GM18526 (cell line): ENCODE data around the gene HP1BP3.

Source experiments
- POLR2A ChIP-seq: IDR thresholded peaks from 3 replicates; pipeline ENCODE4 v1.6.1; 2011; ENCODE audit not compliant: insufficient read length; ENCODE audit errors: extremely low read depth

HP1BP3 gene

DNA sequence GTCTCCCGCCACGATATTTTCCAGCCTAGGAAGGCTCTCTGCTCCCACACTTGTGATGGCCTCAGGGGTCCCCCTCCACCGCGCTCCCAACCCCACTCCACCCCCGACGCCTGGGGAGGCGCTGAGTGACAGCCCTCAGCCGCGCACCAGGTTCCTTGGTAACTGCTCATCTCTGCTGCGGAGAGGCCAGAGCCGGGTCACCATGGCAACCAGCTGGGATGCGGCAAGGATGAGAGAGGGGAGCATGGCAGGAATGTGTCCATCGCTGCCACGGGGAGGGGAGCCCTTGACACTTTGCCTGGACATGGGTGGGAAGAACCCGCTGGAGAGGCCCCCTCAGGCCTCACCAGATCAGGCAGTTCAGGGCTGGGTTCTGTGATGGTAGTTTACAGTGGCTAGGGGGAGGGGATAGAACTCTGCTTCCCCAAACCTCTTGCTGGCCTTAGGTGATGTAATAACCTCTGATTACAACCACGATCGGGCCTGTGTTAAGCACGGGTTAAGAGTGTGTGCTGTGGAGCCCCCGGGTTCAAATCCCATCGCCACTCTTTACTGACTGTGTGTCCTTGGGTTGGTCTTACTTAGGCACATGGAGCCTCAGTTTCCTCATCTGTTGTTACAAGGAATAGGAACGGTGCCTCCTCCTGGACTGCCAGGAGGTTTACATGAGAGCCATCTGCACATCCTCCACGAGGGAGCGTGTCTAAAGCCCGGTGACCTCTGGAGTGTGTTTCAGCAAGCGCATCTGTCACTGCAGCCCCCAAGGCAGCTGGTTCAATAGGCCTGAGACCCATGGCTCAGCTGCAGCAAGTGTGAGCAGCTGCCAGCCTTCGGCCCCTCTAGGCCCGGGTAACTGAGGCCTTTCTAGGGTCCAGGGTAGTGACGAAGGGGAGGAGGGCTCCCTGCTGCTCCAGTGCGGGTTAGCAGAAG, 75.6 kb downstream of the HP1BP3 start:
- TF ChIP-seq POLR2A: no peak

DNA sequence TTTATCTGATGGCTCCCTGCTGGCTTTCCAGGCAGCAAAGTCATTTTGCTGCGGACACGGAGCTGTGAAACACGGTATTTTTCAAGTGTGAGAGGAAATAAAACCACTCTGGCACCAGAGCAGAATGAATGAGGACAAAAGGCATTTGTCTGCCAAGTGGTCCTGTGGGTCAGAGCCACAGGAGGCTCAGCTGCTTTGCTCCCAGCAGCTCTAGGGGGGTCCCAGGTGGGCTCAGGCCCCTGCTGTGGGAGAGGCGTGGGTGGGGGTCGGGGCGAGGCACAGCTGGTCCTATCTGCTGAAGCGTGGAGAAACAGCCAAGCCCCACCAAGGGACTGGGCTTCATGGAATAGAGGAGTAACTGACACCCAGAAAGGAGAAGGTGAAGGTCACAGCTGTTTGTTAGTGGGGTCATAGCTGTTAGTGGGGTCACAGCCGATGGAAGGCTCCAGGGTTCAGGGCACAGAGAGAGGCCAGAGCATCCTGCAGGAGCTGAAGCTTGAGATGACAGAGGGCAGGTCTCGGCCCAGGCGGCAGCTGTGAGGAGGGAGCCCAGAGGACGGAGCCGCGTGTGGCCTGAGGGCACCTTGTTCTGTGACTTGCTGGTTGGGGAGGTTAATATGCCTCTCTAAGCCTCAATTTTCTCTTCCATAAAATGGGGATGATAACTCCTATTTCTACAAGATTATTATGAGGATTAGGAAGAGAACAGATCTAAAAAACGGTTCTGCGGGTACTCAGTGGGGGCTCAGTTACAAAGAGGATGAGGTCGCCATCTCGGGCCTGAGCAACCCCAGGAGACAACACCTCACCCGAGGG, 76.4 kb downstream of the HP1BP3 start:
- no peak for TF ChIP-seq POLR2A

DNA sequence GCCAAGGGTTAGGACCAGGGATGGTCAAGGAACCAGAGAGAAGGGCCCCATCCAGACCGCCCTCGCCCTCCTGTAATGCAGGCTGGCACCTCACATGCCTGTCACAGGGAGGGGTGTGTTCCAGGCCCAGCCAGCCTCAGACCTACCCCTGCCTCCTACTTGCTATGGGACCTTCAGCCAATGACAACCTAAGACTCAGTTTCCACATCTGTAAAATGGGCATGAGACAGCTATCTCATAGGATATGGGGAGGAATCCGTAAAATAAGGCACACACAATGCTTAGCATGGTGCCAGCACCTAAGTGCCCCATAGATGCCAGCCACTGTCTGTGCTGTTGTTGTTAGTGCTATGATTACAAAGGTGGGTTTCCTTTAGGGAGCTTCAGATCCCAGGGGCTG, 77.2 kb downstream of the HP1BP3 start:
- no peak for TF ChIP-seq POLR2A

DNA sequence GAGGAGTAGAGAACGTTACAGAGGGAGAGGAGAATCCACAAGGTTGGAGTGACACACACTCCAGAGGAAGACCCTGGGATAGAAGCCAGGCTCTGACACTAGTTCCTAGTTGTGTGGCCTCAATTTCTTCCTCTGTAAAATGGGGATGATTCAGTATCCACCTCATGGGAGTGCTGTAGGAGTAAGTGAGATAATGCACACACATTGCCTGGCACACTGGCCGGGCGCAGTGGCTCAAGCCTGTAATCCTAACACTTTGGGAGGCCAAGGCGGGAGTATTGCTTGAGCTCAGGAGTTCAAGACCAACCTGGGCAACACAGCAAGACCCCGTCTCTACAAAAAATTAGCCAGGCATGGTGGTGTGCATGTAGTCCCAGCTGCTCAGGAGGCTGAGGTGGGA, 78.2 kb downstream of the HP1BP3 start:
- no peak for TF ChIP-seq POLR2A

DNA sequence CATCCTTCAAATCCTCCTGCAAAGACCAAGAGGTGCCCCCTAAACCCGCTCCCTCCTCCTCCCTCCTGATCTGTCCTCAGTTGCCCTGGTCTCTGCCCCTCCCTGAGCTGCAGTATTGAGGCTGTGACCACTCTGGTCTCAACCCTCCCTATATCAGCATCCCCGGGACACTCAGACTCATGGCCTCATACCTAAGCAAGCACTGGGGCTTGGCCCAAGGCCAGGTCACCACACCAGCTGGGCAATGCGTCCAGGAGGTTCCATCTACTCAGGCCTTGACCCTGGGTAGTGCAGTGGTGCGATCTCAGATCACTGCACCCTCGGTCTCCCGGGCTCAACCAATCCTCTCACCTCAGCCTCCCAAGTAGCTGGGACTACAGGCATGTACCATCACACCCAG, 79.0 kb downstream of the HP1BP3 start:
- no peak for TF ChIP-seq POLR2A

DNA sequence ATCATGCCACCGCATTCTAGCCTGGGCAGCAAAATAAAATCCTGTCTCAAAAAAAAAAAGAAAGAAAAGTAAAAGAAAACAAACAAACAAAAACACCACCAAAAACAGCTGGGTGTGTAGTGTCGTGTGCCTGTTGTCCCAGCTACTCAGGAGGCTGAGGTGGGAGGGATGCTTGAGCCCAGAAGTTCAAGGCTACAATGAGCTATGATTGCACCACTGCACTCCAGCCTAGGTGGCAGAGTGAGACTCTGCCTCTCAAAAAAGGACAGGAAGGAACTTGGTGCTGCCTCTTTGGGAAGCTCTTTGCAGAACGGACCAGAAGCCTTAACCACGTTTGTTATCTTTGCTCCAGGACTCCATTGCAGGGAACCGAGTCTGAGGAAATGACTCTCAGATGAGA, 80.3 kb downstream of the HP1BP3 start:
- TF ChIP-seq POLR2A: no peak

DNA sequence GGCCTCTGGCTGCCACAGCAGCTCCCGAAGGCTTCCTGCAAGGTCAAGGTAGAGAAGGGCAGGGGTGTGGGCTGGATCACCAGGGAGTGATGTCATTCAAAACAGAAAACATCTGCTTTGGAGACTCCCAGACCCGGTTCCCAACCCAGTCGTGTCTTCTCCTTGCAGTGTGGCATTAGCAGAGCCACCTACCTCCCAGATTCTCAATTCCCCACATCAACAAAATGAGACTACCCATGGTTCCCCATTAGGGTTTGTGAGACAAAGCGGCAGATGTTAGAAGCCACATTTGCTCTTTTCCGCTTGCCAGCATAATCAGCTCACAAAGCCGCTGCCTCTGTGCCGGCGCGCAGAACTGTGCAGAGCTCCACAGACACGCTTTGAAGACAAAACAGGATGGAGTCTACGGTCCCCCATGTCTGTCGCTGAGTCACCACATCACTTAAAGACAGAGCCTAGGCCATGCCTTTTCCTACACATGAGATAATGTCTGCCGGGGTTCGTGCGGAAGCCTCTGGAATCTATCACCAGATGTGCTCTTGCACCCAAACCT, 81.8 kb downstream of the HP1BP3 start:
- TF ChIP-seq POLR2A: no peak

DNA sequence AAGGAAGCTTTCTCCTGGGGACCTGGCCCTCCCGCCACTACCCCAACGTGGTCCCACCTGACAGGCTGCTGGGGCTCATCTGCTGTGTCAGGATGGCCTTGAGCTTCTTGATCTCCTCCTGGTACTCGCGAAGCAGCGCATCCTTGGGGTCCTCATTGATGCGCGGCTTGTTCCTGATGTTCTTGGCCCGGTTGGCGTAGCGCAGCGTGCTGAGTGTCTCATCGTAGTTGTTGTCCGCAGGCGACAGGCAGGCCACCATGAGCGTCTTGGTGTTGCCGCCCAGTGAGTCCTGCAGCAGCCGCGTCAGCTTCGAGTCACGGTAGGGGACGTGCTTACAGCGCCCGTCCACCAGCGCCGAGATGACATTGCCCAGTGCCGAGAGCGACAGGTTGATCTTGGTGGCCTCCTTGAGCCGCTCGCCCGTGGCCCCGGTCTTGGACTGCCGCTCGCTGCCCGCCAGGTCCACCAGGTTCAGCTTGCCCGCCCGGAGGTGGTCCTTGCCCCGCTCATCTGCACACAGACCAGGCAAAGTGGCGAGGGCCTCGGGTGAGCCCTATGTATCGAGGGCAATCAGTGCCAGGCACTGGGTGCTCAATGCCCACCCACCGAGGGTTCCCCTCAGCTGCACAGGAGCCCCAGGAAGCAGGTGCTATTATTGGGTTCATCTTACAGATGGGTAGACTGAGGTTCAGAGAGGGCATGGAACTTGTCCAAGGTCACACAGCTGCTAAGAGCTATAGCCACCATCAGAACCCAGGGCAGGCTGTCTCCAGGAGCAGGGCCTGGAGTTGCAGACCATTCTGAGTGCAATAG, 82.5 kb downstream of the HP1BP3 start:
- no peak for TF ChIP-seq POLR2A

DNA sequence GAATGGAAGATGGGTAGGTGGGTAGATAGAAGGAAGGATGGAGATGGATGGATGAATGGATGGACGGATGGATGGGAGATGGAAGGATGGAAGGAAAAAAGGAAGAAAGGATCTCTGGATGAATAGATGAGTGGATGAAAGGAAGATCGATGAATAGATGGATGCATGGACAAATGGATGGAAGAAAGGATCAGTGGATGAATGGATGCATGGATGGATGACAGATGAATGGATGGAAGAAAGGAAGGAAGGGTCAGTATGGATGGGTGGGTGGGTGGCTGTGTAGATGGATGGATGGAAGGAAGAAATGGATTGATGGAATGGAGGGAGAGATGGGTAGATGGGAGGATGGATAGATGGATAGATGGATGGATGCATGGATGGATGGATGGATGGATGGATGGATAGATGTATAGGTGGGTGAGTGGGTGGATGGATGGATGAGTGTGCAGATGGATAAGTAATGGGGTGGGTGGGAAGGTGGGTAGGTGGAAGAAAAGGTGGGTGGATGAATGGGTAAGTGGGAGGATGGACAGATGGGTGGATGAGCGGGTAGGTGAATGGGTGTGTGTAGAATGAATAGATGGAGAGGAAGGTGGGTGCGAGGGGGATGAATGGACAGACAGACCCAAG, 83.9 kb downstream of the HP1BP3 start:
- TF ChIP-seq POLR2A: no peak

DNA sequence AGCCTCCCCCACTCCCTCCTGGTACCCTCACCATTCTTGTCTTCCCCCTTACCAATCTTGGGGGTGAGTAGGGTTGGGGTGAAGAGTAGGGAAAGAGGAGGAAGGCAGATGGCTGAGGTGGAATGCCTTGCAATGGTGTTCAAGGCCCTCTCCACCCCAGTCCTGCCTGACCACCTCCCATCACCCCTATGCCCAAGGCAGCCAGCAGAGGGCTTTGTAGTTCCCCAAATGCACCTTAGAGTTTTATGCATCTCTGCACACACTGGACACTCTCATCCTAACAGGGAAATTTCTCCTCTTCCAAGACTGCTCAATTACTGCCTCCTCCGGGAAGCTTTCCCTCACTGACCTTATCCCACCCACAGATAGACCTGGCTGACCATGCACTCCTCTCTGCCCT, 84.7 kb downstream of the HP1BP3 start:
- no peak for TF ChIP-seq POLR2A

DNA sequence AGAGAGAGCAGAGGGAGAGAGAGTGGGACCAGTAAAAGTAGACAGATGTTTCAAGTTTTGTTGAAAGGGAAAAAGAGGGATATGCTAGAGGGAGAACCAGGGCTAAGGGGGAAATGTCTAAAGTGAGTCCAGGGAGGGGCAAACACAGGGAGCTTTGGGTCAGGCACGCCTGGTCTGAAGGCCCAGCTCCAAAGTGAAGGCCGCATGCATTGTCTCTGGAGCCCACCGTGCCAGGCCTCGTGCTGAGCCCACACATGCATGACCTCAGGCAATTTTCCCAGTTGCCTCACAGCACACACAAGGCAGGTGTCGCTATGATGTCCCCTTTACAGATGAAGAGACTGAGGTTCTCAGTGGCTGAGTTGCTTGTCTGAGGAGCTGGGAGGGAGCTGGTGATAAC, 85.3 kb downstream of the HP1BP3 start:
- TF ChIP-seq POLR2A: no peak

DNA sequence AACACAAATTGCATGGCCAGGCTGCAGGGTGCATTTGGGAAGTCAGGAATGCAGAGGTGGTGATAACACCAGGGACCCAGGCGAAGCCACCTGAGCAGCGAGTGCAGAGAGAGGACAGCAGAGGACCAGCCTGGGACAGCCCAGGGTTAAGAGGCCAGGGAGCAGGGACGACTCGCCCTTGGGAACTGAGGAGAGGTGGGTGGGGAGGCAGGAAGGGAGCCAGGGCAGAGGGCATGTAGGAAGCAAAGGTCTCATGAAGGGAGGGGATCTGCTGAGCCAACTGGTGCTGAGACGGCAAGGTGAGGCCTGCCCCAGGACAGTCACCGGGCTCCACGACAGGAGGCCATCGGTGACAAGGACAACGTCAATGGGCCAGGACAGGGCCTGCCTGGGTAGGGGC, 85.7 kb downstream of the HP1BP3 start:
- TF ChIP-seq POLR2A: no peak

DNA sequence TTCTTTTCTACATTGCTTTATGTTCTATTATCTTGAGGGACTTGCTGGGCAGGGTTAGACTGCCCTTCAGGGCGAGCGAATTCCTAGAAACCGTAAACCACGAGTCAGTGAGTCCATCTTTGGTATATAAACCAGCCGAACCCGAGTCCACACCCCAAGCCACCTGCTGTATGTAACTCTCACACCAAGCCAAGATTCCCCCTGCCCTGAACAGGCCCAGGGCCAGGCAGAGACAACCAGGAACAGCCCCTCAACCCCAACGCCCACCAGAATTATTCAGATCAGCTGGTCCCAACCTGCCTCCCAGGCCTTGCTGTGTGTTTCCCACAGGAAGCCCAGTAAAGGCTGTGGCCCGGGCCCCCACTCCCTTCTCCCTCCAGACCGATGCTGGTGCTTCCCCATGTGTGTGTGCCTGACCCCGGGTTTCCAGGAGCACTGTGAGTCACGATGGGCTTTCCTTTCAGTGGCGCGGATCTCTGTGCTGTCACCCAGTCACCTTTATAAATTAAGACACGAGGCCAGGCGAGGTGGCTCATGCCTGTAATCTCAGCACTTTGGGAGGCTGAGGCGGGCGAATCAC, 86.4 kb downstream of the HP1BP3 start:
- TF ChIP-seq POLR2A: no peak

DNA sequence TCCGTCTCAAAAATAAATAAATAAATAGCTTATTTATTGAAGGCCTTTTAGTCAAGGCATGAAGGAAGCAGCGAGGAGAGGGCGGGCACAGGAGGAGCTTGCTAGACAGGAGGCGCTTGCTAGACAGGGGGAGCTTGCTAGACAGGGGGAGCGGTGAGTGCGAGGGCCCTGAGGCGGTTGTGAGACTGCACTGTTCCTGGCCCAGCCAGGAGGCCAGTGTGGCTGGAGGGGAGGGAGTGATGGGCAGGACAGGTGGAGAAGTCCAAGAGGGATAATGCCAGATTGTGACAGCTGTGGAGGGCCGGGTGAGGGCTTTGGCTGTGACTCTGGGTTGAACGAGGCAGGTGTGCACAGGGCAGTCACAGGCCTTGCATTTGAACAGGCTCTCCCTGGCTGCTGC, 87.5 kb downstream of the HP1BP3 start:
- no peak for TF ChIP-seq POLR2A
